ENCODE results near the gene VAMP2.
"Not testable (repeated sequence)": the region's sequence is repeated elsewhere in the genome, so short reads cannot be mapped to it uniquely, and the experiment has no call there.

Gene VAMP2

GRCh38 chr17:8176197-8176940, 13.6 kb upstream of the VAMP2 start, which contains the start of gene TMEM107:
TSS of gene TMEM107 (minus strand) at chr17:8176380. CDS start at chr17:8176286, 94 bp downstream.
- DNase-seq (ENCODE audit: low spot score) (peak; percentile 78), FAIRE-seq (no peak)

GRCh38 chr17:8175795-8176196, 13.0 kb upstream of the VAMP2 start:
- FAIRE-seq (no peak), DNase-seq (ENCODE audit: low spot score) (no peak)

- FAIRE-seq (no peak), DNase-seq (ENCODE audit: low spot score) (no peak)
Measured at GRCh38 chr17:8173871-8174322, 11.1 kb upstream of the VAMP2 start.

GRCh38 chr17:8173056-8173870, 10.5 kb upstream of the VAMP2 start:
- FAIRE-seq, result no peak

GRCh38 chr17:8170186-8170585, 7.4 kb upstream of the VAMP2 start:
- not testable (repeated sequence) for DNase-seq (ENCODE audit: low spot score); FAIRE-seq

More at GRCh38 chr17:8173056-8173870, 10.5 kb upstream of the VAMP2 start:
- DNase-seq (ENCODE audit: low spot score), result peak; percentile 62

- no peak for DNase-seq (ENCODE audit: low spot score)
- FAIRE-seq, result no peak
Measured at GRCh38 chr17:8167526-8167925, 4.8 kb upstream of the VAMP2 start.

- no peak for FAIRE-seq
Measured at GRCh38 chr17:8166731-8167130, 4.0 kb upstream of the VAMP2 start.

GRCh38 chr17:8164815-8165131, 2.0 kb upstream of the VAMP2 start:
- no peak for DNase-seq (ENCODE audit: low spot score)
- no peak for FAIRE-seq

More at GRCh38 chr17:8166731-8167130, 4.0 kb upstream of the VAMP2 start:
- no peak for DNase-seq (ENCODE audit: low spot score)

- FAIRE-seq (no peak), DNase-seq (ENCODE audit: low spot score) (no peak)
Measured at GRCh38 chr17:8163978-8164814, 1.4 kb upstream of the VAMP2 start.

- DNase-seq (ENCODE audit: low spot score) (no peak), FAIRE-seq (no peak)
Measured at GRCh38 chr17:8162997-8163977, 539 bp upstream of the VAMP2 start.

- no peak for FAIRE-seq
- DNase-seq (ENCODE audit: low spot score), result no peak
Measured at GRCh38 chr17:8161289-8162232, 1.2 kb downstream of the VAMP2 start.

GRCh38 chr17:8160741-8161221, 2.0 kb downstream of the VAMP2 start:
- no peak for FAIRE-seq

GRCh38 chr17:8160224-8160577, 2.5 kb downstream of the VAMP2 start:
- FAIRE-seq (no peak), DNase-seq (ENCODE audit: low spot score) (no peak)

More at GRCh38 chr17:8160741-8161221, 2.0 kb downstream of the VAMP2 start:
- no peak for DNase-seq (ENCODE audit: low spot score)

GRCh38 chr17:8159459-8160223, 3.1 kb downstream of the VAMP2 start:
- DNase-seq (ENCODE audit: low spot score) (no peak), FAIRE-seq (no peak)

GRCh38 chr17:8159032-8159400, 3.7 kb downstream of the VAMP2 start:
- FAIRE-seq, result no peak
- DNase-seq (ENCODE audit: low spot score), result no peak

GRCh38 chr17:8158267-8159031, 4.3 kb downstream of the VAMP2 start:
- peak; percentile 58 for DNase-seq (ENCODE audit: low spot score)

GRCh38 chr17:8156246-8156992, 6.3 kb downstream of the VAMP2 start:
- FAIRE-seq (peak; percentile 83), DNase-seq (ENCODE audit: low spot score) (peak; percentile 92)

More at GRCh38 chr17:8158267-8159031, 4.3 kb downstream of the VAMP2 start:
- FAIRE-seq, result no peak

Measured in urothelium cell line (cell line).